Measurements from ENCODE around the gene BTNL9.
"Not testable (repeated sequence)": the region's sequence is repeated elsewhere in the genome, so short reads cannot be mapped to it uniquely, and the experiment has no call there.

The BTNL9 gene

GRCh38 chr5:181071257-181071656, 31.2 kb downstream of the BTNL9 start:
- no peaks in the 10 kb centered on the region for H3K36me3 ChIP-seq (ENCODE audit: control insufficient read depth in 5 of 5, insufficient read depth in 5 of 5, low read length in 5 of 5)
- H3K9me3 ChIP-seq (ENCODE audit: control insufficient read depth in 5 of 5, low read length in 5 of 5), result peaks cover 0 to 13% (median 4%) of the 10 kb centered on the region in 5 donors
- peaks cover 0 to 4% (median 0%) of the 10 kb centered on the region in 5 donors for H3K4me1 ChIP-seq (ENCODE audit: control insufficient read depth in 5 of 5, insufficient read depth in 5 of 5, low read length in 5 of 5)
- H3K27ac ChIP-seq (ENCODE audit: low read depth, low read length), result no peak overlapping the region
- H3K9ac ChIP-seq (ENCODE audit: low read length in 5 of 5), result no peak overlapping the region
- no peak overlapping the region for H3K4me3 ChIP-seq (ENCODE audit: low read depth in 1 of 5, low read length in 5 of 5)
- H3K27me3 ChIP-seq (ENCODE audit: control insufficient read depth in 5 of 5, insufficient read depth in 4 of 5, low read length in 5 of 5), result peaks cover 6 to 24% (median 12%) of the 10 kb centered on the region in 5 donors

- Histone ChIP-seq H3K36me3 (ENCODE audit: control insufficient read depth in 5 of 5, insufficient read depth in 5 of 5, low read length in 5 of 5) (no peaks in the 10 kb centered on the region), H3K4me3 (ENCODE audit: low read depth in 1 of 5, low read length in 5 of 5) (no peak overlapping the region), H3K4me1 (ENCODE audit: control insufficient read depth in 5 of 5, insufficient read depth in 5 of 5, low read length in 5 of 5) (no peaks in the 10 kb centered on the region), H3K9ac (ENCODE audit: low read length in 5 of 5) (no peak overlapping the region), H3K27ac (ENCODE audit: low read depth, low read length) (no peak overlapping the region), H3K27me3 (ENCODE audit: control insufficient read depth in 5 of 5, insufficient read depth in 4 of 5, low read length in 5 of 5) (peaks cover 6 to 8% (median 6%) of the 10 kb centered on the region in 5 donors), H3K9me3 (ENCODE audit: control insufficient read depth in 5 of 5, low read length in 5 of 5) (peaks cover 2 to 21% (median 12%) of the 10 kb centered on the region in 5 donors)
Measured at GRCh38 chr5:181076920-181077319, 36.9 kb downstream of the BTNL9 start.

DNA sequence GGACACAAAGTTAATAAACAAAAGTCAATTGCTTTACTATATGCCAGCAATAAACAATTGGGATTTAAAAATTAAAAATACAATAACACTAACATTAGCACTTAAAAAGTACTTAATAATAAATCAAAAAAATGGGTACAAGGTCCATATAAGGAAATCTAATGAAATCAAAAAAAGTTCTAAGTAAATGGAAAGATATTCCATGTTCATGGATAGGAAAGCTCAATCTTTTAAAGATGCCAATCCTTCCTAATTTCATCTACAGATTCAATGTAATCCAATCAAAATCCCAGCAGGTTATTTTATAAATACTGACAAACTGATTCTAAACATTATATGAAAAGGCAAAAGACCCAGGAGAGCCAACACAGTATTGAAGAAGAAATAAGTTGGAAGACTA, 41.9 kb downstream of the BTNL9 start:
- Histone ChIP-seq H3K27me3 (ENCODE audit: control insufficient read depth in 5 of 5, insufficient read depth in 4 of 5, low read length in 5 of 5) (peaks cover 3 to 8% (median 6%) of the 10 kb centered on the region in 5 donors), H3K27ac (ENCODE audit: low read depth, low read length) (no peak overlapping the region), H3K36me3 (ENCODE audit: control insufficient read depth in 5 of 5, insufficient read depth in 5 of 5, low read length in 5 of 5) (no peaks in the 10 kb centered on the region), H3K4me1 (ENCODE audit: control insufficient read depth in 5 of 5, insufficient read depth in 5 of 5, low read length in 5 of 5) (peaks cover 0 to 6% (median 0%) of the 10 kb centered on the region in 5 donors), H3K9ac (ENCODE audit: low read length in 5 of 5) (no peak overlapping the region), H3K9me3 (ENCODE audit: control insufficient read depth in 5 of 5, low read length in 5 of 5) (peaks cover 0 to 7% (median 7%) of the 10 kb centered on the region in 5 donors), H3K4me3 (ENCODE audit: low read depth in 1 of 5, low read length in 5 of 5) (no peak overlapping the region)

DNA sequence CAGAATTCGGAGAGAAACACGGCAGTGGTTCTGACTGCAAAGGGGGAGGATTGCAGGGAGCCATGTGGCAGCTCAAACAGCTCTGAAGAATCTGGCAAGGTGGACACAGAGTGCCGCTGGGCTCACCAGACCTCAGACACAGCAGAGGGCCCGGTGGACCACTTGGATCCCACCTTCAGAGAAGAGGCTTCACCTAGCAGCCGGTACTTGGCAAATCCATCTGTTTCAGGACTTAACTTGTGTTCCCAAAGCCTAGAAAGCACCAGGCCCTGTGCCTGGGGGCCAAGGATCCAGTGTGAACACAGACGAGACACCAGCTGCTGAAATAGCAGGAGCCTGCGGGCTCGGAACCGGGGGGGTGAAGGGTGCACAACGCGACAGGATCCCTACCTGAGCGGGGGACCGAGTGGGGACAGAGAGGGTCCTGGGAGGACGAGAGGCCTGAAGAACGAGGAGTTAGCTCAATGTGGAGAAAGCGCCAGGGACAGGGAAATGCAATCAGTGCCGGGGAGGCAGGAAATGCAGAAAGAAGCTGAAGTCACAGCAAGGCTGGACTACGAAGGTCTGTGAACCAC, 44.6 kb downstream of the BTNL9 start:
- no peak overlapping the region for H3K27ac ChIP-seq (ENCODE audit: low read depth, low read length)
- H3K27me3 ChIP-seq (ENCODE audit: control insufficient read depth in 5 of 5, insufficient read depth in 4 of 5, low read length in 5 of 5), result peaks cover 3 to 8% (median 6%) of the 10 kb centered on the region in 5 donors
- H3K36me3 ChIP-seq (ENCODE audit: control insufficient read depth in 5 of 5, insufficient read depth in 5 of 5, low read length in 5 of 5), result no peaks in the 10 kb centered on the region
- no peak overlapping the region for H3K4me3 ChIP-seq (ENCODE audit: low read depth in 1 of 5, low read length in 5 of 5)
- H3K9me3 ChIP-seq (ENCODE audit: control insufficient read depth in 5 of 5, low read length in 5 of 5), result peaks cover 0 to 4% (median 3%) of the 10 kb centered on the region in 5 donors
- peaks cover 0 to 10% (median 0%) of the 10 kb centered on the region in 5 donors for H3K4me1 ChIP-seq (ENCODE audit: control insufficient read depth in 5 of 5, insufficient read depth in 5 of 5, low read length in 5 of 5)
- no peak overlapping the region for H3K9ac ChIP-seq (ENCODE audit: low read length in 5 of 5)

GRCh38 chr5:181086026-181086883, 46.2 kb downstream of the BTNL9 start:
- Histone ChIP-seq H3K4me3 (ENCODE audit: low read depth in 1 of 5, low read length in 5 of 5) (no peak overlapping the region), H3K9ac (ENCODE audit: low read length in 5 of 5) (no peak overlapping the region), H3K27me3 (ENCODE audit: control insufficient read depth in 5 of 5, insufficient read depth in 4 of 5, low read length in 5 of 5) (peaks cover under 1 to 8% (median 6%) of the 10 kb centered on the region in 5 donors), H3K27ac (ENCODE audit: low read depth, low read length) (no peak overlapping the region), H3K4me1 (ENCODE audit: control insufficient read depth in 5 of 5, insufficient read depth in 5 of 5, low read length in 5 of 5) (peaks cover 0 to 10% (median 0%) of the 10 kb centered on the region in 5 donors), H3K9me3 (ENCODE audit: control insufficient read depth in 5 of 5, low read length in 5 of 5) (peaks cover 0 to 3% (median 2%) of the 10 kb centered on the region in 5 donors), H3K36me3 (ENCODE audit: control insufficient read depth in 5 of 5, insufficient read depth in 5 of 5, low read length in 5 of 5) (no peaks in the 10 kb centered on the region)

GRCh38 chr5:181086884-181087205, 46.8 kb downstream of the BTNL9 start:
- Histone ChIP-seq H3K4me3 (ENCODE audit: low read depth in 1 of 5, low read length in 5 of 5) (no peak overlapping the region), H3K27me3 (ENCODE audit: control insufficient read depth in 5 of 5, insufficient read depth in 4 of 5, low read length in 5 of 5) (peaks cover 0 to 8% (median 6%) of the 10 kb centered on the region in 5 donors), H3K9me3 (ENCODE audit: control insufficient read depth in 5 of 5, low read length in 5 of 5) (no peaks in the 10 kb centered on the region), H3K36me3 (ENCODE audit: control insufficient read depth in 5 of 5, insufficient read depth in 5 of 5, low read length in 5 of 5) (no peaks in the 10 kb centered on the region), H3K9ac (ENCODE audit: low read length in 5 of 5) (no peak overlapping the region), H3K27ac (ENCODE audit: low read depth, low read length) (no peak overlapping the region), H3K4me1 (ENCODE audit: control insufficient read depth in 5 of 5, insufficient read depth in 5 of 5, low read length in 5 of 5) (peaks cover 0 to 10% (median 0%) of the 10 kb centered on the region in 5 donors)

DNA sequence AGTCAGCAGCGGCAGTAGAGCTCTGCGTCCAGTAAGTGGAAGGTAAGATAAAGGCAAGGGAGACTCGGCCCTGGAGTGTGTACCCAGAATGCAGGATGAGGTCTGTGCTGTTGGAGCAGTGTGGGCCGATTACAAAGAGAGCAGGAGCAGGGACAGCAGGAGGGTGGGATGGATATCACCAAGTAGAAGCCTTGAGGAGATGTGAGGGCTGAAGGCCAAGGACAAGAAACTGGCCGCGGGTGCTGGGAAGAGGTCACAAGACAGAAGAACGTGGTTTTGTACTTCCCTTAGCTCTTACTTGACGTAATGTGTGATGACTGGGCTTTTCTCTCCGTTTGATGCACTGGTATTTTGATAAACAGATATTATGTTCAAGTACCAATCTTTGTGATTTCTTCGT, 47.2 kb downstream of the BTNL9 start:
- Histone ChIP-seq H3K4me1 (ENCODE audit: control insufficient read depth in 5 of 5, insufficient read depth in 5 of 5, low read length in 5 of 5) (peaks cover 0 to 10% (median 0%) of the 10 kb centered on the region in 5 donors), H3K9me3 (ENCODE audit: control insufficient read depth in 5 of 5, low read length in 5 of 5) (no peaks in the 10 kb centered on the region), H3K9ac (ENCODE audit: low read length in 5 of 5) (no peak overlapping the region), H3K36me3 (ENCODE audit: control insufficient read depth in 5 of 5, insufficient read depth in 5 of 5, low read length in 5 of 5) (no peaks in the 10 kb centered on the region), H3K4me3 (ENCODE audit: low read depth in 1 of 5, low read length in 5 of 5) (no peak overlapping the region), H3K27ac (ENCODE audit: low read depth, low read length) (no peak overlapping the region), H3K27me3 (ENCODE audit: control insufficient read depth in 5 of 5, insufficient read depth in 4 of 5, low read length in 5 of 5) (peaks cover 0 to 10% (median 6%) of the 10 kb centered on the region in 5 donors)

- H3K4me3 ChIP-seq (ENCODE audit: low read depth in 1 of 5, low read length in 5 of 5), result no peak overlapping the region
- no peak overlapping the region for H3K9ac ChIP-seq (ENCODE audit: low read length in 5 of 5)
- H3K27me3 ChIP-seq (ENCODE audit: control insufficient read depth in 5 of 5, insufficient read depth in 4 of 5, low read length in 5 of 5), result peaks cover 0 to 16% (median 12%) of the 10 kb centered on the region in 5 donors
Measured at GRCh38 chr5:181088289-181088688, 48.2 kb downstream of the BTNL9 start.

GRCh38 chr5:181092428-181092827, 52.4 kb downstream of the BTNL9 start:
- H3K9me3 ChIP-seq (ENCODE audit: control insufficient read depth in 5 of 5, low read length in 5 of 5), result no peaks in the 10 kb centered on the region
- H3K4me1 ChIP-seq (ENCODE audit: control insufficient read depth in 5 of 5, insufficient read depth in 5 of 5, low read length in 5 of 5), result peaks cover 0 to under 1% (median 0%) of the 10 kb centered on the region in 5 donors
- peaks cover 0 to 13% (median 7%) of the 10 kb centered on the region in 5 donors for H3K27me3 ChIP-seq (ENCODE audit: control insufficient read depth in 5 of 5, insufficient read depth in 4 of 5, low read length in 5 of 5)
- no peak overlapping the region for H3K4me3 ChIP-seq (ENCODE audit: low read depth in 1 of 5, low read length in 5 of 5)
- no peaks in the 10 kb centered on the region for H3K36me3 ChIP-seq (ENCODE audit: control insufficient read depth in 5 of 5, insufficient read depth in 5 of 5, low read length in 5 of 5)
- no peak overlapping the region for H3K27ac ChIP-seq (ENCODE audit: low read depth, low read length)
- no peak overlapping the region for H3K9ac ChIP-seq (ENCODE audit: low read length in 5 of 5)

More at GRCh38 chr5:181088289-181088688, 48.2 kb downstream of the BTNL9 start:
- Histone ChIP-seq H3K27ac (ENCODE audit: low read depth, low read length) (no peak overlapping the region), H3K36me3 (ENCODE audit: control insufficient read depth in 5 of 5, insufficient read depth in 5 of 5, low read length in 5 of 5) (no peaks in the 10 kb centered on the region), H3K9me3 (ENCODE audit: control insufficient read depth in 5 of 5, low read length in 5 of 5) (no peaks in the 10 kb centered on the region), H3K4me1 (ENCODE audit: control insufficient read depth in 5 of 5, insufficient read depth in 5 of 5, low read length in 5 of 5) (peaks cover 0 to 10% (median 0%) of the 10 kb centered on the region in 5 donors)

DNA sequence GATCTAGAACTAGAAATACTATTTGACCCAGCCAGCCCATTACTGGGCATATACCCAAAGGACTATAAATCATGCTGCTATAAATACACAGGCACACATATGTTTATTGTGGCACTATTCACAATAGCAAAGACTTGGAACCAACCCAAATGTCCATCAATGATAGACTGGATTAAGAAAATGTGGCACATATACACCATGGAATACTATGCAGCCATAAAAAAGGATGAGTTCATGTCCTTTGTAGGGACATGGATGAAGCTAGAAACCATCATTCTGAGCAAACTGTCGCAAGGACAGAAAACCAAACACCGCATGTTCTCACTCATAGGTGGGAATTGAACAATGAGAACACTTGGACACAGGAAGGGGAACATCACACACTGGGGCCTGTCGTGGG, 55.1 kb downstream of the BTNL9 start:
- peaks cover 15 to 27% (median 20%) of the 10 kb centered on the region in 5 donors for H3K27me3 ChIP-seq (ENCODE audit: control insufficient read depth in 5 of 5, insufficient read depth in 4 of 5, low read length in 5 of 5)
- not testable (repeated sequence) for H3K4me1 ChIP-seq (ENCODE audit: control insufficient read depth in 5 of 5, insufficient read depth in 5 of 5, low read length in 5 of 5); H3K9ac ChIP-seq (ENCODE audit: low read length in 5 of 5); H3K4me3 ChIP-seq (ENCODE audit: low read depth in 1 of 5, low read length in 5 of 5); H3K9me3 ChIP-seq (ENCODE audit: control insufficient read depth in 5 of 5, low read length in 5 of 5); H3K27ac ChIP-seq (ENCODE audit: low read depth, low read length); H3K36me3 ChIP-seq (ENCODE audit: control insufficient read depth in 5 of 5, insufficient read depth in 5 of 5, low read length in 5 of 5)
